HepG2 (cell line): ENCODE results near the gene RIPK1. TPM values are rescaled to one million over a fixed set of nuclear protein-coding genes. Genes with fewer than 3 reads are reported as not detected.

Experiments used
- ATF7-NPFF ChIP-seq: sonication (generic); formaldehyde crosslinking; IDR thresholded peaks from 2 replicates; pipeline ENCODE4 v1.8.1; 2023; ENCODE audit warnings: mild to moderate bottlenecking, low read depth, missing genetic modification reagents, moderate library complexity
- BATF2 ChIP-seq: sonication (generic); formaldehyde crosslinking; IDR thresholded peaks from 2 replicates; pipeline ENCODE4 v1.8.0; 2022; ENCODE audit warnings: mild to moderate bottlenecking, missing genetic modification reagents, moderate library complexity
- BORCS8-MEF2B ChIP-seq: sonication (generic); formaldehyde crosslinking; IDR thresholded peaks from 2 replicates; pipeline ENCODE4 v1.8.0; 2022; ENCODE audit warnings: mild to moderate bottlenecking, missing genetic modification reagents
- IRF2 ChIP-seq: IDR thresholded peaks from 2 replicates; pipeline ENCODE4 v1.6.1; 2018; ENCODE audit warnings: missing genetic modification reagents, missing compliant biosample characterization
- IRF9 ChIP-seq: sonication (generic); formaldehyde crosslinking; IDR thresholded peaks from 2 replicates; pipeline ENCODE4 v1.8.0; 2022; ENCODE audit warnings: missing genetic modification reagents, mild to moderate bottlenecking, borderline replicate concordance
- NFATC3 ChIP-seq: sonication (generic); formaldehyde crosslinking; IDR thresholded peaks from 2 replicates; pipeline ENCODE4 v1.5.1; 2020; ENCODE audit warnings: mild to moderate bottlenecking, missing genetic modification reagents
- NFE2 ChIP-seq: sonication (generic); formaldehyde crosslinking; IDR thresholded peaks from 2 replicates; pipeline ENCODE4 v1.4.0; 2020; ENCODE audit warnings: missing genetic modification reagents
- SIN3A ChIP-seq: IDR thresholded peaks from 2 replicates; pipeline ENCODE4 v1.6.1; 2011; ENCODE audit warnings: low read depth, mild to moderate bottlenecking, control low read depth, low read length, borderline replicate concordance
- SRSF9 ChIP-seq: fragments of 200-400 bp; formaldehyde crosslinking; IDR thresholded peaks from 2 replicates; pipeline ENCODE4 v1.6.1; 2018; ENCODE audit warnings: borderline replicate concordance, mild to moderate bottlenecking, low read depth, low read length; ENCODE audit not compliant: insufficient read depth, poor library complexity, severe bottlenecking
- TCF7 ChIP-seq: sonication (generic); IDR thresholded peaks from 2 replicates; pipeline ENCODE4 v1.6.1; 2016; ENCODE audit warnings: antibody characterized with exemption, low read depth
- ZBTB3 ChIP-seq: sonication (generic); formaldehyde crosslinking; IDR thresholded peaks from 2 replicates; pipeline ENCODE4 v1.4.0; 2020; ENCODE audit warnings: low read depth, mild to moderate bottlenecking, moderate library complexity, missing genetic modification reagents, borderline replicate concordance
- ZBTB8A ChIP-seq: sonication (generic); formaldehyde crosslinking; IDR thresholded peaks from 2 replicates; pipeline ENCODE4 v1.4.0; 2020; ENCODE audit warnings: mild to moderate bottlenecking, low read depth, missing genetic modification reagents, borderline replicate concordance
- ZNF569 ChIP-seq: sonication (generic); formaldehyde crosslinking; IDR thresholded peaks from 2 replicates; pipeline ENCODE4 v1.5.0; 2020; ENCODE audit warnings: mild to moderate bottlenecking, missing genetic modification reagents, moderate library complexity, borderline replicate concordance
- ZNF724P ChIP-seq: sonication (generic); formaldehyde crosslinking; IDR thresholded peaks from 2 replicates; pipeline ENCODE4 v1.8.0; 2022; ENCODE audit warnings: missing genetic modification reagents, borderline replicate concordance
- ZNF839 ChIP-seq: sonication (generic); formaldehyde crosslinking; IDR thresholded peaks from 2 replicates; pipeline ENCODE4 v1.4.0; 2020; ENCODE audit warnings: missing genetic modification reagents, mild to moderate bottlenecking, borderline replicate concordance
- ZSCAN9 ChIP-seq: IDR thresholded peaks from 2 replicates; pipeline ENCODE4 v1.6.1; 2016; ENCODE audit warnings: borderline replicate concordance
- polyA plus RNA-seq, 8 experiments: library from polyadenylated mRNA; depleted of rRNA in 3 of 8; stranded (reverse) in 7 of 8; unstranded in 1 of 8; fragments of >200 nt; fragmentation: Illumina TruSeq in 4 of 8; extraction: Trizol in 4 of 8; gene quantifications; 2 replicates each; pipeline versions ENCODE4 v1.2.1 to v1.2.3, GENCODE V29; 2011 to 2016; ENCODE audit warnings: low read depth in 4 of 8, missing spikeins in 1 of 8, mixed read lengths in 1 of 8; ENCODE audit not compliant: insufficient read depth in 1 of 8
- total RNA-seq, 5 experiments: library from RNA; depleted of rRNA; stranded (reverse); fragments of >200 nt; fragmentation: Illumina TruSeq; extraction: Trizol; gene quantifications; 2 replicates each; pipeline ENCODE4 v1.2.3, GENCODE V29; 2016; ENCODE audit warnings: low read depth in 1 of 5
- TF ChIP-seq, protein P1 (sequence below): sonication (generic); formaldehyde crosslinking; IDR thresholded peaks from 2 replicates; pipeline ENCODE4 v1.9.0; 2022; ENCODE audit warnings: missing genetic modification reagents, mild to moderate bottlenecking, borderline replicate concordance
- TF ChIP-seq, protein P2 (sequence below): sonication (generic); formaldehyde crosslinking; IDR thresholded peaks from 2 replicates; pipeline ENCODE4 v1.5.1; 2020; ENCODE audit warnings: mild to moderate bottlenecking, missing genetic modification reagents, borderline replicate concordance

RIPK1 gene
- total and polyA plus RNA-seq, 2 of the 13 experiments (the other 11 are each of a cell fraction or from before 2014, with no cell fraction given), result 9.0 to 10.3 TPM

DNA sequence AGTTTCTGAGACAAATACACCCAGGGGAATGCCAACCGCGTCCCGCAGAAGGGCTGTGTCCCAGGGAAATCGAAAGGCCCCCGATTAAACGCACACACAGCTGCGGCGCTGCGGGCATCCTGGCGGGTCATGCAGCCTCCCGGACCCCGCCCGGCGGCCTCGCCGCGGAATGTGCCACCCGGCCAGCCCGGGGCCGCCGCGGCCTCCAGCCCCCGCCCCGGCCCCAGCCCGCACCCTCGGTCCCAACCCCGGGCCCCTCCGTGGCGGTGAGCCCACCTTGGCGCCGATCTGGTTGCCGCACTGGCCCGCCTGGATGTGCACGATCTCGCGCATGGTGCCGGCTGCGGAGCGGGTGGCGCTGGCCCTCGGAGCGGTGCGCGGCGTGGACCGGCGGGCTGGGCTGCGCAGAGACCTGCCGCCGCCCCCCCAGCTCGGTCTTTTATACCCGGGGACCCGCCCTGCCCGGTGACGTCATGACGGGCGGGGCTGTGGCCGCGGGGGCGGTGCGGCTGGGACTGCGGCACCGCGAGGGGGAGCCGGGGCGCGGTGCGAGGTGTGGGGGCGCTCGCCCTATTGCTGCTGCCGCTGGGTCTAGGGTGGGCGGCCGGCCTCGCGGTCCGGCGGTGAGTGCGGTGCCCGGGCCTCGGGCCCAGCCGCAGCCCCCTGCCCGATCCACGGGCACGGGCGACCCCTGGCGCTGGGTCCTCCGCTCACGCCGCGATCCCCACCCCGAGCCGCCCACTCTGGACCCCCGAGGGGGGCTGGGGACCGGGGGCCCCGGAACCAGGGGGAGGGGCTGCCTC, 89.0 kb downstream of the RIPK1 start, which contains the start of gene TUBB2A (continued):
- TF ChIP-seq, protein P1, sequence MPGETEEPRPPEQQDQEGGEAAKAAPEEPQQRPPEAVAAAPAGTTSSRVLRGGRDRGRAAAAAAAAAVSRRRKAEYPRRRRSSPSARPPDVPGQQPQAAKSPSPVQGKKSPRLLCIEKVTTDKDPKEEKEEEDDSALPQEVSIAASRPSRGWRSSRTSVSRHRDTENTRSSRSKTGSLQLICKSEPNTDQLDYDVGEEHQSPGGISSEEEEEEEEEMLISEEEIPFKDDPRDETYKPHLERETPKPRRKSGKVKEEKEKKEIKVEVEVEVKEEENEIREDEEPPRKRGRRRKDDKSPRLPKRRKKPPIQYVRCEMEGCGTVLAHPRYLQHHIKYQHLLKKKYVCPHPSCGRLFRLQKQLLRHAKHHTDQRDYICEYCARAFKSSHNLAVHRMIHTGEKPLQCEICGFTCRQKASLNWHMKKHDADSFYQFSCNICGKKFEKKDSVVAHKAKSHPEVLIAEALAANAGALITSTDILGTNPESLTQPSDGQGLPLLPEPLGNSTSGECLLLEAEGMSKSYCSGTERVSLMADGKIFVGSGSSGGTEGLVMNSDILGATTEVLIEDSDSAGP (CRISPR knock-in tag), result peak; percentile 66; the same call in 1 of the 2 replicates
- TF ChIP-seq NFE2 (CRISPR knock-in tag) (no peak), ATF7-NPFF (CRISPR knock-in tag) (peak; percentile 98), ZNF839 (CRISPR knock-in tag) (no peak), IRF2 (CRISPR knock-in tag) (peak; percentile 82), ZNF569 (CRISPR knock-in tag) (no peak), ZSCAN9 (CRISPR knock-in tag) (peak; percentile 16; the same call in 1 of the 2 replicates), NFATC3 (CRISPR knock-in tag) (no peak), SRSF9 (no peak), ZBTB3 (CRISPR knock-in tag) (no peak), IRF9 (CRISPR knock-in tag) (peak; percentile 58), SIN3A (peak; percentile 45; the same call in 1 of the 2 replicates), ZNF724P (CRISPR knock-in tag) (peak; percentile 92), BORCS8-MEF2B (CRISPR knock-in tag) (no peak; the same call in 1 of the 2 replicates), TCF7 (no peak; the same call in 1 of the 2 replicates), ZBTB8A (no peak), BATF2 (CRISPR knock-in tag) (no peak; the same call in 1 of the 2 replicates)
- TF ChIP-seq, protein P2, sequence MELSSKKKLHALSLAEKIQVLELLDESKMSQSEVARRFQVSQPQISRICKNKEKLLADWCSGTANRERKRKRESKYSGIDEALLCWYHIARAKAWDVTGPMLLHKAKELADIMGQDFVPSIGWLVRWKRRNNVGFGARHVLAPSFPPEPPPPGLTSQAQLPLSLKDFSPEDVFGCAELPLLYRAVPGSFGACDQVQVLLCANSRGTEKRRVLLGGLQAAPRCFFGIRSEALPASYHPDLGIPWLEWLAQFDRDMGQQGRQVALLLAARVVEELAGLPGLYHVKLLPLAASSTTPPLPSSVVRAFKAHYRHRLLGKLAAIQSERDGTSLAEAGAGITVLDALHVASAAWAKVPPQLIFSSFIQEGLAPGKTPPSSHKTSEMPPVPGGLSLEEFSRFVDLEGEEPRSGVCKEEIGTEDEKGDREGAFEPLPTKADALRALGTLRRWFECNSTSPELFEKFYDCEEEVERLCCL (CRISPR knock-in tag), result no peak
